ENCODE results near the gene PPP1R16B.

DNA sequence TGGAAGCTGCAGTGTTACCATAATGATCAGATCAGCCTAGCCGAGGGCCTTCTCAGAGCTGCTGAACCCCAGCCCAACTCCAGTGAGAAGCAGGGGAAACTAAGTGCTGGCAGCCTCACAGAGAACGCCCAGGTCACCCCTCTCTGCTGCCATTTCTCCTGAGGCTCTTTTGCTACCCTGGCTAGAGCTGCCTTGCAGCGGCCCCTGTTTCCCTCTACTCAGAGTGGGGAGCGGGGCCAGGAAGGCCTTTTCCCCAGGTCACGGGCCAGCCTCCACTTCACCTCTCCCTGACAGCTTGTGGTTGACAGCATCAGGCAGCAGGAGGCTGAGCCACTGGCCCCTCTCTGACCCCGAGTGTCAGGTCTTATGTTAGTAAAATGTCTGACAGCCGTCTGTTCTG, 34.5 kb upstream of the PPP1R16B start:
- TF ChIP-seq, protein P1, sequence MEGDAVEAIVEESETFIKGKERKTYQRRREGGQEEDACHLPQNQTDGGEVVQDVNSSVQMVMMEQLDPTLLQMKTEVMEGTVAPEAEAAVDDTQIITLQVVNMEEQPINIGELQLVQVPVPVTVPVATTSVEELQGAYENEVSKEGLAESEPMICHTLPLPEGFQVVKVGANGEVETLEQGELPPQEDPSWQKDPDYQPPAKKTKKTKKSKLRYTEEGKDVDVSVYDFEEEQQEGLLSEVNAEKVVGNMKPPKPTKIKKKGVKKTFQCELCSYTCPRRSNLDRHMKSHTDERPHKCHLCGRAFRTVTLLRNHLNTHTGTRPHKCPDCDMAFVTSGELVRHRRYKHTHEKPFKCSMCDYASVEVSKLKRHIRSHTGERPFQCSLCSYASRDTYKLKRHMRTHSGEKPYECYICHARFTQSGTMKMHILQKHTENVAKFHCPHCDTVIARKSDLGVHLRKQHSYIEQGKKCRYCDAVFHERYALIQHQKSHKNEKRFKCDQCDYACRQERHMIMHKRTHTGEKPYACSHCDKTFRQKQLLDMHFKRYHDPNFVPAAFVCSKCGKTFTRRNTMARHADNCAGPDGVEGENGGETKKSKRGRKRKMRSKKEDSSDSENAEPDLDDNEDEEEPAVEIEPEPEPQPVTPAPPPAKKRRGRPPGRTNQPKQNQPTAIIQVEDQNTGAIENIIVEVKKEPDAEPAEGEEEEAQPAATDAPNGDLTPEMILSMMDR (IDR thresholded peaks at IDR 0.05; ENCODE audit: poor library complexity, severe bottlenecking): no peak
- no peak for TF ChIP-seq EZH2 (IDR thresholded peaks at IDR 0.05; ENCODE audit: borderline replicate concordance, insufficient read depth, low read length, poor library complexity, severe bottlenecking)
- no peak for TF ChIP-seq MXI1 (conservative IDR thresholded peaks at IDR 0.05; ENCODE audit: poor library complexity, severe bottlenecking)
- TF ChIP-seq EP300 (conservative IDR thresholded peaks at IDR 0.05; ENCODE audit: poor library complexity, severe bottlenecking): no peak
- no peak for TF ChIP-seq POLR2AphosphoS5 (IDR thresholded peaks at IDR 0.05)
- no peak for TF ChIP-seq SMC3 (conservative IDR thresholded peaks at IDR 0.05; ENCODE audit: poor library complexity)
- TF ChIP-seq TAF1 (IDR thresholded peaks at IDR 0.05; ENCODE audit: low read depth): no peak
